Measurements from ENCODE around the gene SGMS2. TPM values are rescaled to one million over a fixed set of nuclear protein-coding genes. Genes with fewer than 3 reads are reported as not detected.

Gene SGMS2
- 0.15 and 0.37 TPM in 2 replicates for total RNA-seq

DNA sequence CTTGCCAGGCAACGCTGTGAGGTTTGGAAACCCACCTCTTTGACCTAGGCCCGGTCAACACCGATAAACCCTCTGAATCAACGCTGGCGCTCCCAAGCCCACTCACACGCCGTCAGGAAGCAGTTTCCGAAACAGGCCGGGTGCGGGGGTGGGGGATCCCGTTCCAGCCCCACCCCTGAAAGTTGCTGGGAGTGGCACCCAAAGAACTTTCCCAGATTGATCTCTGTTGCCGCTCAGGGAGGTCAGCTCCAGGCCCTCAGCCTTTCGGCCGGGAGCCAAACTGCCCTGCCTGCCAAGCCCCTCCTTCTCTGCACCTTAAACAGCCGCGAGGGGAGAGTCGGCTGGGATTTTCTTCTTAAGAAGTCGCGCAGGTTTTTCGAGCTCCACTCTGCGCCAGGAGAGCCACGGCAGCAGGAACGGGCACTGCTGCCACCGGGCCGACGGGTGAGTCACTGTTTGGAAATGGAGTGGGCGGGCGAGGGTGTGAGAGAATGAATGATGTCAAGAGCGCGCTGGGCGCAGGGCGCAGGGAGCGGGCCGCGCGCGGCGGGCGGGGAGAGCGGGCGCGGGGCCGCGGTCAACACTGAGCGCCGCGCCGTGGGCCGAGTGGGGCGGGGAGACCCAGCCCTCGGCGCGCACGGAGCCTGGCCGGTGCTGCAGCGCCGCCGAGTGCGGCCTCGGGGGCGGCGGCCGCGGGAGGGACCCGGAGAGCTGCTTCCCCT is at the start of gene SGMS2:
Gene SGMS2 (plus strand): TSS at position 583 of the 722 bp plus-strand sequence. CDS start 70,622 bp downstream, outside the sequence.
- intact Hi-C loops (cut with micrococcal nuclease), result loop anchor here (5.0 kb wide), 1 partner anchor 88 kb away; no protein-coding TSS in a partner anchor

- intact Hi-C loops (cut with micrococcal nuclease), result no loop called here
Measured at GRCh38 chr4:107777890-107778289, 46.8 kb upstream of the SGMS2 start.

GRCh38 chr4:107778784-107779530 is 45.8 kb upstream of the SGMS2 start:
- intact Hi-C loops (cut with micrococcal nuclease), result no loop called here

- intact Hi-C loops (cut with micrococcal nuclease), result no loop called here
Measured at GRCh38 chr4:107780665-107781064, 44.1 kb upstream of the SGMS2 start.

DNA sequence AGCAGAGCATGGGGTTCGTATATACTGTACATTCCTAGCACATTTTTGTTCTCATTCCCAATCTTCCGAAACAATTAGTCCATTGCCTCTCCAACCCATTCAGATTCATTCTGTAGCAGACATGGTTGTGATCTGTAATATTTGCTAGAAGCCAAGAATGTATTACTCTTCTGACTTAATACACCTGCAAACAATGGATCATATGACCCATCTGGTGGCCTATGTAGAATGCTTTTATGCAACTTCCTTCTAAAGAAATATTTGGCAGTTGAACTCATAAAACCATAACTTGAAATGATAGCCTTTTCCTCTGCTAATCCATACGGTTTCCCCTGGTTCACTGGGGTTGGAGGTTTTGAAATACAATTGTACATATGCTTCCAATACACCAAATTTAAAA is 32.8 kb upstream of the SGMS2 start:
- intact Hi-C loops (cut with micrococcal nuclease), result no loop called here

DNA sequence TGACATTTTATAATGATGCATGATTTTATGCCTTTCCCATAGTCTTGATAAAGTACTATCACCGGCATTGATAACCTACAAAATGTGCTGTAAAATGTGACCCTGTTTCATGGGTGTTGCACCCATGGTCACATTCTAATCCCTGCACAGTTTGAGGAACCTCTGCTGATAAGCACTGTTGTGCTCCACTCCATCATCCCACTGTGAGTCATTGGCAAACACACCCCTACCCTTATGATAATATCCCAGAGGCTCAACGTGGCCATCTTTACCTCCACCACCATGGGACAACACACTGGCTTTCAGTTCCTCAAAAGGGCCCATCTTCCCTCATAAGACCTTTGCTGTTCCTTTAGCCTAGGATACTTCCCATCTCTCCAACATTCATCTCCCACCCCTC is 32.0 kb upstream of the SGMS2 start:
- intact Hi-C loops (cut with micrococcal nuclease), result no loop called here

DNA sequence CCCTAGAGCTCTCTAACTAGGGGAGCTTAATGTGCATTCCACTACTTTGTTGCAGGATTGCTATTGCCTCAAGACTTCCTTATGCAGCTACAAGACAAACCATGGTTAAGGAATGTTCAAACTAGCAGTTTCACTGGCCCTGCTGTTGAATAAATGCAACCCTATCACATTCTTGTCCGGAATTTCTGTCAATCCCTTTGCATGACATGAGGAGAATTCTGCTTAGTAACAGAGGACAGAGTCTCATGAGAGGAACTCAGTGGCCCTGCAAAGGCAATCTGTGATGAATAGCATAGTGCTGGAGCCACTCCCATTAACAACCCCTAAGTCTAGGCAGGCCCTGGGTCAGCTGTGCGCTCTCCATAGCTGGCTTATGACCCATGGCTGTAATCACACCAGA is 30.7 kb upstream of the SGMS2 start:
- intact Hi-C loops (cut with micrococcal nuclease), result no loop called here

- intact Hi-C loops (cut with micrococcal nuclease), result no loop called here
Measured at GRCh38 chr4:107799669-107800450, 24.9 kb upstream of the SGMS2 start.

GRCh38 chr4:107800706-107801105 is 24.0 kb upstream of the SGMS2 start:
- intact Hi-C loops (cut with micrococcal nuclease), result no loop called here

- intact Hi-C loops (cut with micrococcal nuclease), result no loop called here
Measured at GRCh38 chr4:107801766-107802211, 22.9 kb upstream of the SGMS2 start.

DNA sequence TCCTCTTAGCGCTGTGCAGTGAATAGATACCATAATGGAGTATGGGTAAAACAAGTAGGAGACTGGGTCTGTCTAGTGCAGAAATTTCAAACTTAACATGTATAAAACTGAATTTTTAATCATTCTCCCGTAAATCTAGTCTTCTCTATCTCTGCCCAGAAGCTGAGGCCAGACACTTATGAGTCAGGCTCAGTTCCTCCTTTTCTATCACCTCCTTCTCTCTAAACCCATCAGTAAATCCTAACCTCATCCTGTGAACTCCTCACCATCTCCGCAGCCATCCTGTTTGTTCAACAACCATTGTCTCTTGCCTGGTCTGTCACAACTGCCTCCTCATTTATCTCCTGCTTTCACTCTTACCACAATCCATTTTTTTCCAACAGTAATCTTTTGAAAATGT is 19.8 kb upstream of the SGMS2 start:
- intact Hi-C loops (cut with micrococcal nuclease), result no loop called here

GRCh38 chr4:107806196-107806595 is 18.5 kb upstream of the SGMS2 start:
- intact Hi-C loops (cut with micrococcal nuclease), result no loop called here

- intact Hi-C loops (cut with micrococcal nuclease), result no loop called here
Measured at GRCh38 chr4:107808572-107808971, 16.2 kb upstream of the SGMS2 start.

- intact Hi-C loops (cut with micrococcal nuclease), result no loop called here
Measured at GRCh38 chr4:107809210-107809609, 15.5 kb upstream of the SGMS2 start.

GRCh38 chr4:107814758-107815157 is 10.0 kb upstream of the SGMS2 start:
- intact Hi-C loops (cut with micrococcal nuclease), result no loop called here

- intact Hi-C loops (cut with micrococcal nuclease), result no loop called here
Measured at GRCh38 chr4:107815158-107815557, 9.6 kb upstream of the SGMS2 start.

GRCh38 chr4:107818301-107818910 is 6.3 kb upstream of the SGMS2 start:
- intact Hi-C loops (cut with micrococcal nuclease), result no loop called here

- intact Hi-C loops (cut with micrococcal nuclease), result loop anchor here (5.0 kb wide), 1 partner anchor 88 kb away; no protein-coding TSS in a partner anchor
Measured at GRCh38 chr4:107823870-107824349, 822 bp upstream of the SGMS2 start.

- intact Hi-C loops (cut with micrococcal nuclease), result no loop called here
Measured at GRCh38 chr4:107825072-107825824, 516 bp downstream of the SGMS2 start.

DNA sequence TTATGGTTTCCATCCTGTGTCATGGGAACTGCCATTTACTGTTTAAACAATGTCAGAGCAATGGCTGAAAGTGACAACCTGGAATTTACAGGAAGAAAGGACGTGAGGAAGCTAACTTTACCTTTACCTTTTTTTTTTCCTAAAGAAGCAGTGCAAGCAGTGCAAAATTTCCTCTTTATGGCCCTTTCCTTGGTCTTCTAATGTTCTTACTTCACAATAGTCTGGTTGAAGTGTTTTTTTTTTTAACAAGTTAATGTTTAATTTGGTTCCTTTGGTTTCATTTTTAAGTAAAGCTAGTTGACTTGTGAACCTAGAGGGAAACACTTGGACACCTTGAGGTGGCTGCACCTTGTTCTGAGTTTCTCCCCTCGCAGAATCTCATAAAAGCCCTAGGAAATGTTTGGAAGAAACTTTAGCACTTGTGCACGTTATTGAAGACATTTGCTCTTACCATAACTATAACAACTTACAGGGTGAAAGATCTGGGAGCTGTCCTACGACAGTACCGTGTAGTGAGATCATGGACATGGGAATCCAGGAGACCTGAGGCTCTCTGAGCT is 1.8 kb downstream of the SGMS2 start:
- intact Hi-C loops (cut with micrococcal nuclease), result no loop called here

Measured in T-helper 1 cell treated with Interleukin-12 subunit alpha and Interleukin-12 subunit beta and Interleukin-4 antibody, amounts not matched to agents 30 ng/mL and 1 ng/mL, for 36 hours (primary cell).